GM06990 (cell line): Measurements from ENCODE around the gene NAV2.

Source experiments
- DNase-seq: peaks from one replicate; pipeline ENCODE4 v3.0.0-alpha.2; 2011; ENCODE audit not compliant: insufficient read length; ENCODE audit errors: extremely low read depth
- H3K27me3 ChIP-seq: replicated peaks from 2 replicates; pipeline ENCODE4 v1.6.0; 2011; ENCODE audit warnings: low read length; ENCODE audit not compliant: control insufficient read depth, insufficient read depth
- H3K36me3 ChIP-seq: 2 replicates; pipeline ENCODE4 v1.5.1; 2011; ENCODE audit warnings: low read length; ENCODE audit not compliant: control insufficient read depth, insufficient read depth
- H3K4me3 ChIP-seq: replicated peaks from 2 replicates; pipeline ENCODE4 v1.5.1; 2011; ENCODE audit warnings: low read depth, mild to moderate bottlenecking, control low read depth, low read length
- CTCF ChIP-seq: IDR thresholded peaks from 2 replicates; pipeline ENCODE4 v1.5.1; 2011; ENCODE audit warnings: low read length, control low read depth, mild to moderate bottlenecking, inconsistent platforms; ENCODE audit not compliant: insufficient read depth, poor library complexity, severe bottlenecking

NAV2 gene

GRCh38 chr11:19691815-19692500, 20.7 kb upstream of the NAV2 start:
- no peak for TF ChIP-seq CTCF
- DNase-seq, result no peak
- Histone ChIP-seq H3K36me3 (no peaks in the 10 kb centered on the region), H3K4me3 (no peak overlapping the region), H3K27me3 (no peaks in the 10 kb centered on the region)

GRCh38 chr11:19693146-19693545, 19.5 kb upstream of the NAV2 start:
- TF ChIP-seq CTCF, result no peak
- Histone ChIP-seq H3K27me3 (no peaks in the 10 kb centered on the region), H3K36me3 (no peaks in the 10 kb centered on the region), H3K4me3 (no peak overlapping the region)
- no peak for DNase-seq

GRCh38 chr11:19694796-19695345, 17.8 kb upstream of the NAV2 start:
- no peaks in the 10 kb centered on the region for H3K36me3 ChIP-seq
- no peak overlapping the region for H3K4me3 ChIP-seq
- TF ChIP-seq CTCF, result no peak
- no peak for DNase-seq
- H3K27me3 ChIP-seq, result no peaks in the 10 kb centered on the region; the same call in 1 of the 2 replicates

GRCh38 chr11:19696073-19696472, 16.6 kb upstream of the NAV2 start:
- Histone ChIP-seq H3K27me3 (no peaks in the 10 kb centered on the region; the same call in 1 of the 2 replicates), H3K36me3 (no peaks in the 10 kb centered on the region), H3K4me3 (no peak overlapping the region)
- no peak for DNase-seq
- TF ChIP-seq CTCF, result no peak

GRCh38 chr11:19696904-19697303, 15.7 kb upstream of the NAV2 start:
- DNase-seq, result no peak
- no peaks in the 10 kb centered on the region for H3K36me3 ChIP-seq

More at GRCh38 chr11:19696904-19697303, 15.7 kb upstream of the NAV2 start:
- Histone ChIP-seq H3K27me3 (no peaks in the 10 kb centered on the region; the same call in 1 of the 2 replicates), H3K4me3 (no peak overlapping the region)
- TF ChIP-seq CTCF, result no peak
